GM19328 (cell line): ENCODE results near the gene NUDT6.
"Not testable (repeated sequence)": the region's sequence is repeated elsewhere in the genome, so short reads cannot be mapped to it uniquely, and the experiment has no call there.

Source experiments
- ATAC-seq: cut with Tn5 transposase; IDR thresholded peaks from one replicate; pipeline ENCODE4 v1.9.1; 2021; ENCODE audit warnings: mild to moderate bottlenecking, moderate library complexity; ENCODE audit not compliant: unreplicated experiment

The NUDT6 gene

GRCh38 chr4:122876456-122876855 is 45.9 kb downstream of the NUDT6 start:
- no peak for ATAC-seq

GRCh38 chr4:122875949-122876348 is 46.4 kb downstream of the NUDT6 start:
- ATAC-seq = no peak

- no peak for ATAC-seq
These were observed 48.4 kb downstream of the NUDT6 start for GRCh38 chr4:122873821-122874593.

GRCh38 chr4:122873146-122873545 is 49.3 kb downstream of the NUDT6 start:
- ATAC-seq = no peak

GRCh38 chr4:122868235-122868634 is 54.2 kb downstream of the NUDT6 start:
- not testable (repeated sequence) for ATAC-seq

- no peak for ATAC-seq
These were observed 57.0 kb downstream of the NUDT6 start for GRCh38 chr4:122865425-122865824.

GRCh38 chr4:122863639-122864038 is 58.8 kb downstream of the NUDT6 start:
- no peak for ATAC-seq

GRCh38 chr4:122861172-122861943 is 61.0 kb downstream of the NUDT6 start:
- no peak for ATAC-seq

GRCh38 chr4:122858705-122859104 is 63.7 kb downstream of the NUDT6 start:
- no peak for ATAC-seq

GRCh38 chr4:122857160-122857559 is 65.2 kb downstream of the NUDT6 start:
- no peak for ATAC-seq

GRCh38 chr4:122855353-122855890 is 67.0 kb downstream of the NUDT6 start:
- no peak for ATAC-seq

- no peak for ATAC-seq
These were observed 67.7 kb downstream of the NUDT6 start for GRCh38 chr4:122854447-122855352.

GRCh38 chr4:122851568-122851967 is 70.8 kb downstream of the NUDT6 start:
- ATAC-seq = no peak

- not testable (repeated sequence) for ATAC-seq
These were observed 72.6 kb downstream of the NUDT6 start for GRCh38 chr4:122849789-122850188.

GRCh38 chr4:122847931-122848330 is 74.5 kb downstream of the NUDT6 start:
- ATAC-seq = no peak

- no peak for ATAC-seq
These were observed 76.6 kb downstream of the NUDT6 start for GRCh38 chr4:122845760-122846159.

- no peak for ATAC-seq
These were observed 77.3 kb downstream of the NUDT6 start for GRCh38 chr4:122845066-122845465.

GRCh38 chr4:122844391-122844790 is 78.0 kb downstream of the NUDT6 start:
- ATAC-seq = not testable (repeated sequence)

- ATAC-seq = no peak
These were observed 79.3 kb downstream of the NUDT6 start for GRCh38 chr4:122842984-122843531.
